Erythroblast (primary cell): Measurements from ENCODE around the gene P2RX3.

Source experiments
- GATA1 ChIP-seq: IDR thresholded peaks from 2 replicates; pipeline ENCODE4 v1.6.1; 2011; ENCODE audit warnings: low read depth, mild to moderate bottlenecking, control low read depth, low read length, moderate library complexity
- POLR2A ChIP-seq: IDR thresholded peaks from 2 replicates; pipeline ENCODE4 v1.6.1; 2011; ENCODE audit warnings: mild to moderate bottlenecking, low read length

DNA sequence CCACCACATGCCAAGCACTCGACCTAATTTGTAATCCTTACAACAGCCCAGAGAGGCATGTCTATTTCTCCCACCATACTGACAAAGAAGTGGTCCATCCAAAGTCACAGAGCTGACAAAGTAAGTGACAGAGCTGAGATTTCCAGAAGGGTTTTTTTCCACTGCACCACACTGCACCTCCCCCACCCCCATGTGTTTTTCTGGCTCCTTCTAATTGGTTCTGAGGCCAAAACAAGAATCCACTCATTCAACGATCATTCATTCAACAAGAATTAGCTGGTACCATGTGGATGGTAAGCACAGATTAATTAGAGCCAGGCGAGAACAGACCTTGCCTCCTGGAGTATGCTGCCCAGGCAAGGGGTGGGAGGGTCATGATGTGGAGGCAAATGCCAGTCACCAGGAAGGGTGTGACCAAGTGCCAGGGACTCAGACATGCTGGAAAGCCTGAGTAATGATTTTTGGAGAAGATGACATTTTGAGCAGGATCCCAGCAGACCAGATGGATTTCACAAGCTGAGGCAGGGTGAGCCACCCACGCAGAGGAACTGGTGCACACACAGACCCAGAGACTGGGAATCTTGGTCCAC, 67.2 kb downstream of the P2RX3 start:
- TF ChIP-seq POLR2A (peak; percentile 4), GATA1 (no peak)
